Uterus (tissue), 4 donors: Measurements from ENCODE around the gene SLITRK1. TPM values are rescaled to one million over a fixed set of nuclear protein-coding genes. Genes with fewer than 3 reads are reported as not detected.

Experiments used
- DNase-seq, 2 donors: peaks; one replicate each; pipeline ENCODE4 v3.0.0-alpha.2; 2019 to 2020
- H3K27ac ChIP-seq, 2 donors: fragments of 200-600 bp; sonication (generic); 1 replicate in 1 of 2; 2 replicates in 1 of 2; pipeline ENCODE4 v1.5.1; 2016 to 2018
- H3K27me3 ChIP-seq, 2 donors: fragments of 200-600 bp; sonication (generic); one replicate each; pipeline ENCODE4 v1.5.1; 2018 to 2019; ENCODE audit warnings: control low read depth in 1 of 2
- H3K36me3 ChIP-seq, 2 donors: fragments of 200-600 bp; sonication (generic); one replicate each; pipeline ENCODE4 v1.5.1; 2019; ENCODE audit warnings: control low read depth in 1 of 2
- H3K4me1 ChIP-seq, 2 donors: fragments of 200-600 bp; sonication (generic); one replicate each; pipeline ENCODE4 v1.5.1; 2018 to 2019; ENCODE audit warnings: control low read depth in 1 of 2
- H3K4me3 ChIP-seq, 2 donors: fragments of 200-600 bp; sonication (generic); 1 replicate in 1 of 2; 2 replicates in 1 of 2; pipeline ENCODE4 v1.5.1; 2018 to 2019; ENCODE audit warnings: mild to moderate bottlenecking in 1 of 2
- H3K9me3 ChIP-seq, 2 donors: fragments of 200-600 bp; sonication (generic); one replicate each; pipeline ENCODE4 v1.5.1; 2019; ENCODE audit warnings: control low read depth in 1 of 2
- POLR2A ChIP-seq, 2 donors: fragments of 450-650 bp; IDR thresholded peaks; one replicate each; pipeline ENCODE4 v1.6.1; 2016; ENCODE audit warnings: antibody characterized with exemption in 2 of 2, mild to moderate bottlenecking in 1 of 2, moderate library complexity in 1 of 2
- intact Hi-C: fragments of 100-400 bp; cut with DNase I; formaldehyde crosslinking; loops from one replicate; pipeline ENCODE4 v1.15.1; 2023; ENCODE audit warnings: low total_unique reads
- total RNA-seq, 4 donors: library from RNA; depleted of rRNA in 3 of 4; stranded (reverse); fragments of >200 nt in 3 of 4; gene quantifications; one replicate each; pipeline versions ENCODE4 v1.1.0 to v1.2.4, GENCODE V29; 2014 to 2023
- TF ChIP-seq, protein P1 (sequence below), 4 experiments: fragments of 200-600 bp in 2 of 4; fragments of 450-650 bp in 2 of 4; sonication (generic) in 2 of 4; IDR thresholded peaks; one replicate each; pipeline ENCODE4 v1.5.1; 2016 to 2019; ENCODE audit warnings: antibody characterized with exemption in 4 of 4, mild to moderate bottlenecking in 2 of 4, moderate library complexity in 1 of 4
- donor health status: DM: yes; HTN: yes; CAD: no.

The SLITRK1 gene
- total RNA-seq, 4 donors from 2014 or later: 0.07 TPM; not detected in 3

DNA sequence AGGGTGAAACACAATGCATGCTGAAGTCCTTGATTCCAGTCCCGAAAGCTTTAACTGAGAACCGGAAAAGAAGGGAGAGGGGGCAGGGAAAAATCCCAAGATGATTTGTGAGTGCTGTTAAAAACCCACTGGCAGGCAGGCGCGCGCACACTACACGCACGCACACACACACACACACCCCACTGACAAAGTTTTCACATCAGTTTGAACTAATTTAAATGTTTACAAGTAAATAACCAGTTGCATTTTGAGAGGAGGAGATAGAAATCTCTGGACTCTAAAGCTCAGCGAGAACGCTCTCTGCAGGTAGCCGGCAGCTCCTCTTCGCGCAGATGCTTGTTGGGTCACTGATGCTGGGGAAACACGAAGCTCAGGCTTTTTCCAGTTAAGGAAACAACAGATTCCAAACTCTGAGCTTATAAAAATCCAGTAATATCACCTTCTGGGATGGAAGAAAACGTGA is 818 bp upstream of the SLITRK1 start:
- H3K4me1 ChIP-seq: no peaks in the 10 kb centered on the region
- TF ChIP-seq, protein P1, sequence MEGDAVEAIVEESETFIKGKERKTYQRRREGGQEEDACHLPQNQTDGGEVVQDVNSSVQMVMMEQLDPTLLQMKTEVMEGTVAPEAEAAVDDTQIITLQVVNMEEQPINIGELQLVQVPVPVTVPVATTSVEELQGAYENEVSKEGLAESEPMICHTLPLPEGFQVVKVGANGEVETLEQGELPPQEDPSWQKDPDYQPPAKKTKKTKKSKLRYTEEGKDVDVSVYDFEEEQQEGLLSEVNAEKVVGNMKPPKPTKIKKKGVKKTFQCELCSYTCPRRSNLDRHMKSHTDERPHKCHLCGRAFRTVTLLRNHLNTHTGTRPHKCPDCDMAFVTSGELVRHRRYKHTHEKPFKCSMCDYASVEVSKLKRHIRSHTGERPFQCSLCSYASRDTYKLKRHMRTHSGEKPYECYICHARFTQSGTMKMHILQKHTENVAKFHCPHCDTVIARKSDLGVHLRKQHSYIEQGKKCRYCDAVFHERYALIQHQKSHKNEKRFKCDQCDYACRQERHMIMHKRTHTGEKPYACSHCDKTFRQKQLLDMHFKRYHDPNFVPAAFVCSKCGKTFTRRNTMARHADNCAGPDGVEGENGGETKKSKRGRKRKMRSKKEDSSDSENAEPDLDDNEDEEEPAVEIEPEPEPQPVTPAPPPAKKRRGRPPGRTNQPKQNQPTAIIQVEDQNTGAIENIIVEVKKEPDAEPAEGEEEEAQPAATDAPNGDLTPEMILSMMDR (IDR thresholded peaks at IDR 0.05): no peak
- no peak for TF ChIP-seq POLR2A (IDR thresholded peaks at IDR 0.05)
- DNase-seq: no peak
- intact Hi-C loops: no loop called here
- no peaks in the 10 kb centered on the region for H3K36me3 ChIP-seq
- H3K27me3 ChIP-seq: peaks cover 0 to 31% of the 10 kb centered on the region in 2 donors
- H3K9me3 ChIP-seq: no peaks in the 10 kb centered on the region
- H3K27ac ChIP-seq: no peak overlapping the region
- no peak overlapping the region for H3K4me3 ChIP-seq

DNA sequence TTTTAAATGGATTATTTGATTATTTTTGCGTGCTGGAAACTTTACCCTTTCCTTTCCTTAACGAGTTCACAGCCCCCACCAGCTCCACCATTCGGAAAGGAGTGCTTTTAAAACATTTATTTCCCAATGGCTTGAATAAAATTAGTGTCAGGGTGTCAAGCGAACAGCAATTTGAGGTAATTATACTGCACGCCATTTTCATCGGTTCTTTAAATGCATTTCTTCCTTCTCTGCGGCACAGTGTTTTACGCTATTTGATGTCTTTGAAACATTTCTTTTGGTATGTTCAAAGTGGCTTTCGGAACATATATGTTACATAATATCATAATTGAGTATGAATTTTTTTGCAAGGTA is 309 bp upstream of the SLITRK1 start:
- Histone ChIP-seq H3K9me3 (no peaks in the 10 kb centered on the region), H3K4me3 (no peak overlapping the region), H3K4me1 (no peaks in the 10 kb centered on the region), H3K27ac (no peak overlapping the region), H3K27me3 (peaks cover 0 to 35% of the 10 kb centered on the region in 2 donors), H3K36me3 (no peaks in the 10 kb centered on the region)
- no peak for DNase-seq
- no peak for TF ChIP-seq POLR2A (IDR thresholded peaks at IDR 0.05)
- TF ChIP-seq, protein P1 (IDR thresholded peaks at IDR 0.05): no peak
- intact Hi-C loops: no loop called here

DNA sequence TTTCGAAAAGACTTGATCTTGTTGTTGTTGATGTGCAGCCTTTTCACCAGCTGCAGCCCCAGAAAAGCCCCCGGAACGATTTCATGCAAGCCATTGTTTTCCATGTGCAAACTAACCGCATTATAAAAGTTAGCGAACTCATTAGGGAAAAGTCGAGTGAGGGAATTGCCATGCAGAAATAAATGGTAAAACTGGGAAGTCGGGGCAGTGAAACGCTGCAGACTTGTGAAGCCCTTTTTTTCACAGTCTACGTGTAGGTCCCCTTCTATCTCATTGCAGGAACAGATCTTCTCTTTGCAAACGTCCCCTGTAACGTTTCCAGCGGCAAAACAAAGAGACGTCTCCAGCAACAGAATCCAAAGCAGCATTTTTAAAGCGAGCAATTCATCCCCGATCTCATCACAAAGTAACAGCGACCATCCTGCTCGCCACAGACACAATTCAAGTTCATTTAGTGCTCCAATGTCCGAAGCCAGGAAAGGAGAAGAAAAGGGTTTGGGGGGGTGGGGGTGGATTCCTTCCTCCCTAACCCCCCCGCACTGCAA is 1.1 kb downstream of the SLITRK1 start:
- no peak overlapping the region for H3K27ac ChIP-seq
- H3K9me3 ChIP-seq: no peaks in the 10 kb centered on the region
- no peaks in the 10 kb centered on the region for H3K36me3 ChIP-seq
- TF ChIP-seq, protein P1 (IDR thresholded peaks at IDR 0.05): no peak
- TF ChIP-seq POLR2A (IDR thresholded peaks at IDR 0.05): no peak
- no peak for DNase-seq
- no peak overlapping the region for H3K4me3 ChIP-seq
- intact Hi-C loops: no loop called here
- H3K4me1 ChIP-seq: no peaks in the 10 kb centered on the region
- H3K27me3 ChIP-seq: peaks cover 0 to 36% of the 10 kb centered on the region in 2 donors

DNA sequence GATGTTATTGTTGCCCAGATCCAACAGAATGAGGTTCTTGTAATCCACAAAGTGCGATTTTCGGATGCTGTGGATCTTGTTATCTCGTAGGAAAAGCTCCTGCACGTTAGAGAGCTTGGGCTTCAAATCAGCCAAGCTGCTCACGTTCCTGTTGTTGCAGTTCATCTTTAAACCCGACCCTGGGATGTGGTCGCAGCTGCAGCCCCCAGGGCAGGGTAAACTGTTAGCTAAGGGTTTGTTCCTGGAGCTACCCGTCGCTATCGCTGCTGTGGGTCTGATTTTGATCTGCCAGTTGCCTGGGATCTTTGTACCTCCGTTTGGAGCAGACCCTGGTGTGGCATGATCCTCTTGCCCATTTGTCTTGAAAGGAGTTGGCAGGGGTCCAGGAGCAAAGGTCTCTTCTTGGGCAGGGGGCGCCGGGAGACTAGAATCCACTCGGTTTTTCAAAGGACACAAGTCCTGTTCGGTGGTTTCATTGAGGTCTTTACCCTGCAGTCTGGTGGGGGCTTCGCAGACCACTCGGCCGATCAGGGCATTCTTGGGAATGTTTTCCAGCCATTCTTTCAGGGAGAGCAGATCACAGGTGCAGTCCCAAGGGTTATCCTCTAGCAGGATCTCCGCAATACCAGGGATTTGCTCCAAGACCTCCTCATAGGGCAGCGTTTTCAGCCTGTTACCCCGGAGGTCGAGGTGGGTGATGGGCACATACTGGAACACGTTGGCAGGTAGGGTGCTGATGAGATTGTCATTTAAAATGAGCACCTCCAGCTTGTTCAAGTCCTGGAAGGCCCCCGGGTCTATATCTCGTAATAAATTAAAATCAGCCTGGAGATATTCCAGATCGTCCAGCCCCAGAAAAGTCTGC is 1.8 kb downstream of the SLITRK1 start:
- no peak for DNase-seq
- Histone ChIP-seq H3K27ac (no peak overlapping the region), H3K27me3 (peaks cover 0 to 36% of the 10 kb centered on the region in 2 donors), H3K36me3 (no peaks in the 10 kb centered on the region), H3K4me3 (no peak overlapping the region), H3K9me3 (no peaks in the 10 kb centered on the region), H3K4me1 (no peaks in the 10 kb centered on the region)
- intact Hi-C loops: no loop called here
- TF ChIP-seq, protein P1 (IDR thresholded peaks at IDR 0.05): no peak
- TF ChIP-seq POLR2A (IDR thresholded peaks at IDR 0.05): no peak
